Activated B cell treated with CpG ODN at 0.5 μM for 24 hours (primary cell): ENCODE results near the gene SLC38A5. TPM values are rescaled to one million over a fixed set of nuclear protein-coding genes. Genes with fewer than 3 reads are reported as not detected.
A peak's percentile ranks its signal among the peaks of the same experiment; 100 is the strongest.

Experiments
- ATAC-seq: fragments of 200-7000 bp; cut with Tn5 transposase; one replicate; pipeline ENCODE4 v1.10.0; 2021; ENCODE audit warnings: low read depth, mild to moderate bottlenecking, moderate library complexity
- CTCF ChIA-PET: fragments of 350-600 bp; sonication (Branson Sonifier 250); formaldehyde crosslinking; loops from one replicate; lab custom pipeline; 2021; ENCODE audit warnings: antibody characterized with exemption; lab: Charles Lee
- POLR2A ChIA-PET: fragments of 350-600 bp; sonication (Branson Sonifier 250); formaldehyde crosslinking; loops from one replicate; lab custom pipeline; 2021; ENCODE audit warnings: antibody characterized with exemption; lab: Charles Lee
- DNase-seq: peaks from one replicate; pipeline ENCODE4 v3.0.0; 2022
- H3K27ac Mint-ChIP-seq: one replicate; pipeline ENCODE4 v1.8.0; 2020; ENCODE audit warnings: mixed read lengths
- H3K27me3 Mint-ChIP-seq: one replicate; pipeline ENCODE4 v1.8.0; 2021; ENCODE audit warnings: mixed read lengths
- H3K36me3 Mint-ChIP-seq: one replicate; pipeline ENCODE4 v1.8.0; 2021; ENCODE audit warnings: low read depth, mixed read lengths
- H3K4me1 Mint-ChIP-seq: one replicate; pipeline ENCODE4 v1.8.0; 2021; ENCODE audit warnings: mixed read lengths
- H3K4me3 Mint-ChIP-seq: one replicate; pipeline ENCODE4 v1.8.0; 2020; ENCODE audit warnings: mild to moderate bottlenecking, mixed read lengths
- H3K9me3 Mint-ChIP-seq: one replicate; pipeline ENCODE4 v1.8.0; 2020; ENCODE audit warnings: mixed read lengths
- CTCF ChIP-seq: fragments of 200-600 bp; IDR thresholded peaks from one replicate; pipeline ENCODE4 v1.8.0; 2022; ENCODE audit warnings: antibody characterized with exemption, mild to moderate bottlenecking
- intact Hi-C: fragments of 100-400 bp; cut with micrococcal nuclease; formaldehyde crosslinking; loops from one replicate; pipeline ENCODE4 v1.15.1; 2024
- total RNA-seq: library from RNA; stranded (reverse); gene quantifications from 2 replicates; pipeline ENCODE4 v1.2.3, GENCODE V29; 2022

The SLC38A5 gene
- total RNA-seq, 1 donor from 2014 or later = 23.5 TPM

GRCh38 chrX:48493890-48494364 is 23.9 kb upstream of the SLC38A5 start:
- intact Hi-C loops = loop anchor here (1.0 to 5.0 kb wide), 2 partner anchors 640 to 662 kb away; no protein-coding TSS in a partner anchor
- peak; percentile 31 for ATAC-seq
- DNase-seq = no peak
- TF ChIP-seq CTCF = no peak
- Mint-ChIP-seq H3K4me1 (no peaks in the 10 kb centered on the region), H3K36me3 (no peaks in the 10 kb centered on the region), H3K9me3 (no peaks in the 10 kb centered on the region), H3K4me3 (no peak overlapping the region), H3K27me3 (peaks cover 2% of the 10 kb centered on the region), H3K27ac (no peak overlapping the region)
- ChIA-PET POLR2A (interaction anchor here (0.9 kb wide), 1 partner anchor 1304 kb away, joined by 4 read pairs; no protein-coding TSS in a partner anchor), CTCF (interaction anchor here (1.1 to 1.5 kb wide), 2 partner anchors 662 to 665 kb away, joined by 5 to 6 read pairs; no protein-coding TSS in a partner anchor)

DNA sequence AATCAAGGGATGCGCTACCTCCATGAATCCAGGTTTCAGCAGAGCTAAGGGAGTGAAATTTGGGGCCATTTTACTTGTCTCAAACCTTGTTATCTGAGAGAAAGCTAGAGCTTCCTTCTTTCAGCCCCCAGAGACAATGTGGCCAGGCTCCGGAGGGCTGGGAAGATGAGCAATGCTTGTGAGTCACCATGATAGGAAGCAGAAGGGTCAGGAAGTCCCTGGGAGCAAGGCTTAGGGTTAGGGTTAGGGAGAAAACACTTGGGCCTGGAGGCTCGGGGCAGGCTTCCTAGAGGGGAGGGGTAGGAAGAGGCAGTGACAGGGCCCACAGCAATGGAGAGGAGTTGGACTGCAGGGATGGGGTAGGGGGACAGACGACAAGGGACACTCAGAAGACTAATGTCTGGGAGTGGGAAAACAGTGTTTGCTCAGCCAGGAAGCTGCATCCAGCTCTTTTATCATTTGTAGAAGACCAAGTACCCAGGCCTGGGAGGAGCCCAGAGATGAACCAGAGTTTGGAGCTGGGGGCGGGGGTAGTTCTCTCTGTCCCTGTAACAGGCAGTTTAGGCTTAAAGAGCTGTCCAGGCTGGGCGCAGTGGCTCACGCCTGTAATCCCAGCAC is 22.3 kb upstream of the SLC38A5 start:
- ATAC-seq = no peak
- ChIA-PET POLR2A (no interaction called here), CTCF (no interaction called here)
- intact Hi-C loops = loop anchor here (5.0 kb wide), 1 partner anchor 660 kb away; no protein-coding TSS in a partner anchor
- peaks cover under 1% of the 10 kb centered on the region for H3K36me3 Mint-ChIP-seq
- TF ChIP-seq CTCF = no peak
- H3K27me3 Mint-ChIP-seq = no peaks in the 10 kb centered on the region
- no peak overlapping the region for H3K27ac Mint-ChIP-seq
- H3K9me3 Mint-ChIP-seq = no peaks in the 10 kb centered on the region
- DNase-seq = no peak
- H3K4me3 Mint-ChIP-seq = no peak overlapping the region
- H3K4me1 Mint-ChIP-seq = no peaks in the 10 kb centered on the region

DNA sequence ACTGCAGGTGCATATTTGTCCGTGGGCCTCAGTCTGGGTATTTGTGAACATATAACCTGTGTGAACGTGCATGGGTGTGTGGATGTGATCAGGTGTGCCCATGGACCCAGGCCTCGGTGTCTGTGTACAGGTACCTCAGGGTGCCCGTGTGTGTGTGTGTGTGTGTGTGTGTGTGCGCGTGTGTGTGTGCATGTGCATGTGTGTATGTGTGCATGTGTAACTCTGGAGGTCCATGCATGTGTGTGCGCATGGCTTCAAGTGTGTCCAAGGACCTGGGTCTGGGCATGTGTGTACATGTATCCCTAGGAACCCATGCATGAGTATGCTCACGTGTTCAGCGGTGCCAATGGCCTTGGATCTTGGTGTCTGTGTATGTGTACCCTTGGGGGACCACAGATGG is 21.7 kb upstream of the SLC38A5 start:
- no peak overlapping the region for H3K27ac Mint-ChIP-seq
- no peak for TF ChIP-seq CTCF
- no peak overlapping the region for H3K4me3 Mint-ChIP-seq
- peaks cover 4% of the 10 kb centered on the region for H3K36me3 Mint-ChIP-seq
- ChIA-PET POLR2A (no interaction called here), CTCF (no interaction called here)
- no peaks in the 10 kb centered on the region for H3K9me3 Mint-ChIP-seq
- DNase-seq (no peak), ATAC-seq (no peak)
- H3K27me3 Mint-ChIP-seq = no peaks in the 10 kb centered on the region
- intact Hi-C loops = loop anchor here (5.0 kb wide), 1 partner anchor 660 kb away; no protein-coding TSS in a partner anchor
- H3K4me1 Mint-ChIP-seq = no peaks in the 10 kb centered on the region

DNA sequence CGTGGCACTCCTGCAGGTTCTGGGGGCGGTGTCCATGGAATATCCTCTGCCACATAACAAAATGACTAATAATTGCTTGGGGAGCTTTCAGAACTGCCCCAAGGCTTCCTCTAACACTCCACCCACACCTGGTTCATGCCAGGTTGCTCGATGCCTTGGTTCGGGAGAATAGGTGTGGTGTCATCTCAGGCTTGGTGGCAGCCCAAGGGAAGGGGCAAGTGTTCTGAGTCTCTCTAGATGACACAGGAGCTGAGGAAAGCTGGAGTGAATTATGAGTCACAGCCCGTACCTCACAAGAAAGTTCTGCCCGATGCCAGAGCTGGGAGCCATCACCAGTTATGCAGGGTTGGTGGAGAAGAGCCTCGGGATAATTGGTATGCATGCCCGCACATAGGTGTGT is 20.6 kb upstream of the SLC38A5 start:
- Mint-ChIP-seq H3K9me3 (no peaks in the 10 kb centered on the region), H3K27me3 (no peaks in the 10 kb centered on the region), H3K36me3 (peaks cover 4% of the 10 kb centered on the region), H3K27ac (no peak overlapping the region), H3K4me3 (no peak overlapping the region), H3K4me1 (no peaks in the 10 kb centered on the region)
- intact Hi-C loops = loop anchor here (5.0 kb wide), 1 partner anchor 658 kb away; no protein-coding TSS in a partner anchor
- ATAC-seq (no peak), DNase-seq (no peak)
- no peak for TF ChIP-seq CTCF
- POLR2A ChIA-PET = no interaction called here
- CTCF ChIA-PET = no interaction called here

DNA sequence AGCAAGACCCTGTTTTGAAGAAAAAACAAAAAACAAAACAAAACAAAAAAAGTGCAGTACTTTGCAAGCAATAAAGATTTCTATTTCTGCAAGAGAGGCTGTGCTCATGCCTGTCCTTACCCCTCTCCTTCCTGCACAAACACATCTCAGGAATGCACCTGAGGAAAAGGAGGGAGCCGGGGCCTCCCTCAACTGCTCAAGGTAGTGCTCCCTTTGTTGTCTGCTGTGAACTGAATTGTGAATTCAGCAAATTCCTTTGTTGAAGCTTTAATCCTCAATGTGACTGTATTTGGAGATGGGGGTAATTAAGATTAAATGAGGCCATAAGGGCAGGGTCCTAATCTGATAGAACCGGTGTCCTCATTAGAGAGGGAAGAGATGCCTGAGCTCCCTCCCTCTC is 19.8 kb upstream of the SLC38A5 start:
- Mint-ChIP-seq H3K9me3 (no peaks in the 10 kb centered on the region), H3K4me1 (no peaks in the 10 kb centered on the region), H3K27ac (no peak overlapping the region), H3K36me3 (peaks cover 7% of the 10 kb centered on the region), H3K27me3 (no peaks in the 10 kb centered on the region), H3K4me3 (no peak overlapping the region)
- ATAC-seq (no peak), DNase-seq (no peak)
- intact Hi-C loops = loop anchor here (5.0 kb wide), 1 partner anchor 658 kb away; no protein-coding TSS in a partner anchor
- ChIA-PET CTCF (no interaction called here), POLR2A (no interaction called here)
- TF ChIP-seq CTCF = no peak
